ENCODE results near the gene HAGH. TPM values are rescaled to one million over a fixed set of nuclear protein-coding genes. Genes with fewer than 3 reads are reported as not detected.

Gene HAGH
- total and polyA plus RNA-seq, 9 of the 15 experiments (the other 6 are each of a cell fraction or from before 2014, with no cell fraction given): 0.46 to 35.1 (median 16.8) TPM

GRCh38 chr16:1782408-1783264 is 44.0 kb downstream of the HAGH start, which contains the start of the genes NUBP2 and SPSB3 (continued):
- TF ChIP-seq AFF4 (CRISPR knock-in tag; IDR thresholded peaks at IDR 0.05) (no peak), STAT5B (CRISPR knock-in tag; IDR thresholded peaks at IDR 0.05) (no peak), PURB (CRISPR knock-in tag; IDR thresholded peaks at IDR 0.05; ENCODE audit: low read depth) (no peak), POLR2AphosphoS5 (IDR thresholded peaks at IDR 0.05; ENCODE audit: control insufficient read depth, insufficient read depth, low read depth, low read length) (peak; percentile 52; the same call in 1 of the 2 replicates), ETV5 (CRISPR knock-in tag; IDR thresholded peaks at IDR 0.05; ENCODE audit: low read depth) (no peak), MNT (conservative IDR thresholded peaks at IDR 0.05) (peak; percentile 95 to 97), THRB (CRISPR knock-in tag; conservative IDR thresholded peaks at IDR 0.05) (no peak), NBN (IDR thresholded peaks at IDR 0.05; ENCODE audit: low read depth) (no peak; the same call in 1 of the 2 replicates), THRAP3 (IDR thresholded peaks at IDR 0.05; ENCODE audit: borderline replicate concordance) (no peak), ELF4 (CRISPR knock-in tag; IDR thresholded peaks at IDR 0.05) (no peak), GABPA (tag; conservative IDR thresholded peaks at IDR 0.05; ENCODE audit: low read depth) (peak; percentile 99), SRSF7 (optimal IDR thresholded peaks at IDR 0.05; ENCODE audit: low read depth, low read length) (no peak), CEBPG (CRISPR knock-in tag; IDR thresholded peaks at IDR 0.05) (0 out of 2 replicates have a peak, but pooled peaks have one; percentile 9), CEBPG (tag; conservative IDR thresholded peaks at IDR 0.05 in 1 of 2, IDR thresholded peaks at IDR 0.05 in 1 of 2) (no peak), SAFB (IDR thresholded peaks at IDR 0.05; ENCODE audit: borderline replicate concordance, low read depth, low read length) (peak; percentile 51; the same call in 1 of the 2 replicates), SIRT6 (IDR thresholded peaks at IDR 0.05; ENCODE audit: low read depth, low read length) (no peak), ZNF79 (CRISPR knock-in tag; IDR thresholded peaks at IDR 0.05; ENCODE audit: low read depth) (no peak), ELF1 (tag; IDR thresholded peaks at IDR 0.05) (no peak), HMG20A (CRISPR knock-in tag; conservative IDR thresholded peaks at IDR 0.05) (no peak), RHOXF2B (CRISPR knock-in tag; conservative IDR thresholded peaks at IDR 0.05) (no peak), POLR2G (IDR thresholded peaks at IDR 0.05; ENCODE audit: low read depth, low read length) (peak; percentile 87)

Data from K562 (cell line).